Activated CD4-positive, alpha-beta T cell treated with anti-CD3 and anti-CD28 coated beads for 36 hours (primary cell): Measurements from ENCODE around the gene SULF2. TPM values are rescaled to one million over a fixed set of nuclear protein-coding genes. Genes with fewer than 3 reads are reported as not detected.

Experiments used
- ATAC-seq: fragments of 200-7000 bp; cut with Tn5 transposase; one replicate; pipeline ENCODE4 v1.10.0; 2021; ENCODE audit warnings: mild to moderate bottlenecking, moderate library complexity
- CTCF ChIA-PET: fragments of 350-600 bp; sonication (Branson Sonifier 250); formaldehyde crosslinking; loops from one replicate; lab custom pipeline; 2021; ENCODE audit warnings: antibody characterized with exemption; lab: Charles Lee
- POLR2A ChIA-PET: fragments of 350-600 bp; sonication (Branson Sonifier 250); formaldehyde crosslinking; loops from one replicate; lab custom pipeline; 2021; ENCODE audit warnings: antibody characterized with exemption, inconsistent platforms; lab: Charles Lee
- DNase-seq: peaks from one replicate; pipeline ENCODE4 v3.0.0-alpha.2; 2020
- H3K27ac Mint-ChIP-seq: one replicate; pipeline ENCODE4 v1.8.0; 2021; ENCODE audit warnings: mixed read lengths
- H3K27me3 Mint-ChIP-seq: one replicate; pipeline ENCODE4 v1.8.0; 2021; ENCODE audit warnings: mixed read lengths
- H3K36me3 Mint-ChIP-seq: one replicate; pipeline ENCODE4 v1.8.0; 2021; ENCODE audit warnings: low read depth, mixed read lengths
- H3K4me1 Mint-ChIP-seq: one replicate; pipeline ENCODE4 v1.8.0; 2021; ENCODE audit warnings: mixed read lengths
- H3K4me3 Mint-ChIP-seq: one replicate; pipeline ENCODE4 v1.8.0; 2021; ENCODE audit warnings: mild to moderate bottlenecking, moderate library complexity, mixed read lengths
- H3K9me3 Mint-ChIP-seq: one replicate; pipeline ENCODE4 v1.8.0; 2021; ENCODE audit warnings: low read depth, mixed read lengths
- intact Hi-C, 2 experiments: fragments of 100-400 bp; cut with DNase I in 1 of 2; cut with micrococcal nuclease in 1 of 2; formaldehyde crosslinking; loops; one replicate each; pipeline versions ENCODE4 v1.14.2 to v1.15.1; 2022 to 2024; cut with DNase I, micrococcal nuclease
- total RNA-seq, 2 experiments: library from RNA; stranded (reverse); gene quantifications; one replicate each; pipeline ENCODE4 v1.2.3, GENCODE V29; 2021

The SULF2 gene
- total RNA-seq, 2 experiments from 2014 or later: 0.09 TPM; not detected in 1

DNA sequence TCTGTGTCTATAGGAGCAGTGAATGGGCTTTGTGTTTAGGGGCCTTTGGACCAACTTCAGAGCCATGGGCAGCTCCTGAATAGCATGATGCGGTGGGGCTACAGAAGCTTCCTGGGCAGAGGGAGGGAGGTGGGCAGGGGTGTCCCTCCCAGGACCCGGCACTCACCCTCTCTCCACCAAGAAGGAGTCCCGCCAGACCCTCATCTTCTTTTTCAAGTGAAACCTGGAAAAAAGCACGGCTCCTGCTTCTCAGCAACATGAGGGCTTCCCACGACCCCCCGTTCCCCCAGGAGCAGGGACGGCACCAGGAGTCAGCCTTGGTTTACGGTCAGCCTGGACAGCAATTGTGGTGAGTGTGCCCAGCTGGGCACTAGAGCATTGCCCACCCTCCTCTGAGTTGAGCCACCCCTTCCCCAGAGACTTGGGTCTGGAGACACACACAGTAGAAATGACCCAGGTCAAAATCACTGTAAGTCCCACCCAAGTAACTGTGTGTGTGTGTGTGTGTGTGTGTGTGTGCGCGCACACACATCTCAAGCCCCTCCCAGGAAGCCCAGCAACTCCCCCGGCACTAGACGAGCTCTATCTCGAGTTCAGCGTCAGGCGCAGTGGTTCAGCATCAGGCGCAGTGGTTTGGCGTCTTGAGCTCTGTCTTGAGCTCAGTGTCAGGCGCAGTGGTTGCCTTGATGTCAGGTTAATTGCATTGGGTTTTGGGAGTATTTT is 108.2 kb downstream of the SULF2 start:
- H3K4me1 Mint-ChIP-seq: no peaks in the 10 kb centered on the region
- ATAC-seq (no peak), DNase-seq (no peak)
- intact Hi-C loops: loop anchor here (5.0 to 10.0 kb wide), 2 partner anchors 35 to 108 kb away; partner anchors contain the start of gene SULF2 (in 1 of the 2)
- no peaks in the 10 kb centered on the region for H3K36me3 Mint-ChIP-seq
- CTCF ChIA-PET: interaction anchor here (0.6 to 5.8 kb wide), 10 partner anchors 14 to 945 kb away, joined by 3 to 43 read pairs (median 4); no protein-coding TSS in a partner anchor
- no peaks in the 10 kb centered on the region for H3K9me3 Mint-ChIP-seq
- POLR2A ChIA-PET: no interaction called here
- no peaks in the 10 kb centered on the region for H3K27me3 Mint-ChIP-seq
- H3K27ac Mint-ChIP-seq: no peak overlapping the region
- no peak overlapping the region for H3K4me3 Mint-ChIP-seq

- CTCF ChIA-PET: interaction anchor here (0.6 to 5.8 kb wide), 3 partner anchors 224 to 944 kb away, joined by 3 to 43 read pairs (median 3); no protein-coding TSS in a partner anchor
- no peak for DNase-seq
- intact Hi-C loops: loop anchor here (5.0 to 10.0 kb wide), 2 partner anchors 36 to 109 kb away; partner anchors contain the start of gene SULF2 (in 1 of the 2)
These were observed 109.0 kb downstream of the SULF2 start for GRCh38 chr20:47676219-47676721.

DNA sequence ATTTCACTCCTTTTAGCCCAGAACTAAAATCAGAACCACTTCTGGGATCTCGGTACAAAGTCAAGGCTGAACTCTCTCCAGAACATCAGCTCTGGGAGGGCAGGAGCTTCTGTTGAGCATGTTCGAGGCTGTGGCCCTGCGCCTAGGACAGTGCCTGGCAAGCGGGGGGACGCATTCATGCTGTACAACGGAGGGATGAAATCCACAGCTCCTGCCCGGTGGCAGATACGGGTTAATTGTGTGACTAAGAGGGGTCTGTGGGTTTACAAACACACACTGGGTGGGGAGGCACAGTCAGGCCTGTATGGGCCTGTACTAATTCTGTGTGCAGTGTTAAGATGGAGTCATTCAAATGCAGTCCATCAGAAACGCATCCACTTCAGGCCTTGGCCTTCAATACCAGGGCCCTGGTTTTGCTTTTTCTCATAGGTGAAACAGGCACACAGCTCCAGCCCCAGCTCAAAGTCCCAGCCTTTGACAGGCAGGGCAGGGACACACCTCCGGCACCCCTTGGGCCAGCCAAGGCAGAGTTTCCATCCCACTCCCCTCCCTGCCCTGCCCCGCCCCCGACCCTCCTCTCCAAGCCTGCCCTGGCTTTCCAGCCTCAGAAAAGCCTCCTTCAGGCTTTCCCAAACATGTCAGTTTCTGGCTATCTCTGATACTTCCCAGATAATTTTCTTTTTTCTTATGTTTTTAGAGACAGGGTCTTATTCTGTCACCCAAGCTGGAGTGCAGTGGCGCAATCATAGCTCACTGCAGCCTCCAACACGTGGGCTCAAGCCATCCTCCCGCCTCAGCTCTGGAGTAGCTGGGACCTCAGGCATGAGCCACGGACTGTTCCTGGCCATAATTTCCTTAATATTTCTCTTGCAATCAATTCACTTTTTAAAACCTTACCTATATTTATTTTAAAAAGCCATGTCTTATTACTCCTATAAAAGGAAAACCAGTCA is 109.8 kb downstream of the SULF2 start:
- CTCF ChIA-PET: interaction anchor here (0.6 to 5.8 kb wide), 4 partner anchors 11 to 945 kb away, joined by 3 to 43 read pairs (median 4); no protein-coding TSS in a partner anchor
- intact Hi-C loops: loop anchor here (5.0 to 10.0 kb wide), 2 partner anchors 37 to 109 kb away; partner anchors contain the start of gene SULF2 (in 1 of the 2)
- Mint-ChIP-seq H3K9me3 (no peaks in the 10 kb centered on the region), H3K4me3 (no peak overlapping the region), H3K27ac (no peak overlapping the region), H3K36me3 (no peaks in the 10 kb centered on the region), H3K4me1 (no peaks in the 10 kb centered on the region), H3K27me3 (no peaks in the 10 kb centered on the region)
- ATAC-seq (no peak), DNase-seq (no peak)
- POLR2A ChIA-PET: interaction anchor here (0.6 kb wide), 1 partner anchor 50 kb away, joined by 6 read pairs; no protein-coding TSS in a partner anchor

More at GRCh38 chr20:47676219-47676721, 109.0 kb downstream of the SULF2 start:
- Mint-ChIP-seq H3K9me3 (no peaks in the 10 kb centered on the region), H3K36me3 (no peaks in the 10 kb centered on the region), H3K27ac (no peak overlapping the region), H3K4me1 (no peaks in the 10 kb centered on the region), H3K4me3 (no peak overlapping the region), H3K27me3 (no peaks in the 10 kb centered on the region)
- POLR2A ChIA-PET: no interaction called here
- ATAC-seq: no peak

- Mint-ChIP-seq H3K27ac (no peak overlapping the region), H3K4me1 (no peaks in the 10 kb centered on the region), H3K4me3 (no peak overlapping the region), H3K9me3 (no peaks in the 10 kb centered on the region), H3K27me3 (no peaks in the 10 kb centered on the region), H3K36me3 (no peaks in the 10 kb centered on the region)
- DNase-seq (no peak), ATAC-seq (no peak)
- ChIA-PET CTCF (interaction anchor here (0.6 kb wide), 1 partner anchor 943 kb away, joined by 5 read pairs; no protein-coding TSS in a partner anchor), POLR2A (no interaction called here)
- intact Hi-C loops: loop anchor here (5.0 to 10.0 kb wide), 2 partner anchors 38 to 110 kb away; partner anchors contain the start of gene SULF2 (in 1 of the 2)
These were observed 110.6 kb downstream of the SULF2 start for GRCh38 chr20:47674686-47675085.

GRCh38 chr20:47674145-47674544 is 111.1 kb downstream of the SULF2 start:
- H3K9me3 Mint-ChIP-seq: no peaks in the 10 kb centered on the region
- ATAC-seq (no peak), DNase-seq (no peak)
- no peak overlapping the region for H3K27ac Mint-ChIP-seq
- no peaks in the 10 kb centered on the region for H3K4me1 Mint-ChIP-seq
- no peaks in the 10 kb centered on the region for H3K36me3 Mint-ChIP-seq
- no peak overlapping the region for H3K4me3 Mint-ChIP-seq
- no peaks in the 10 kb centered on the region for H3K27me3 Mint-ChIP-seq
- POLR2A ChIA-PET: no interaction called here
- CTCF ChIA-PET: interaction anchor here (0.5 kb wide), 1 partner anchor 861 kb away, joined by 3 read pairs; no protein-coding TSS in a partner anchor
- intact Hi-C loops: loop anchor here in 1 of 2 experiments (10.0 kb wide), 1 partner anchor 111 kb away; the partner anchor contains the start of gene SULF2

DNA sequence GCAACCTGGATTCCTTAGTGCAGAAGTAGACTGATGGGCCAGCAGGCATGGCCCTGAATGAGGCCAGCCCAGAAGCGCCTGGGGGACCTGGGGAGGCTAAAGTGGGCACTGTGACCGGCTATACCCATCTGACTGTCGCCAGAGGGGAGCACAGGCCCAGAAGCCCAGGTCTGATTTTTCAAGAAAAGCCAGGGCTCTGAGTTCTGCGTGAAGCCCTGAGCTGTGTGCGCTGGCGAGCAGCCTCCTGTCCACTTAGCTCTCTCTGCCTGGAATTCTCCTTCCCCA is 111.7 kb downstream of the SULF2 start:
- POLR2A ChIA-PET: interaction anchor here (0.6 kb wide), 1 partner anchor 214 kb away, joined by 6 read pairs; no protein-coding TSS in a partner anchor
- no peak overlapping the region for H3K27ac Mint-ChIP-seq
- no peaks in the 10 kb centered on the region for H3K9me3 Mint-ChIP-seq
- intact Hi-C loops: loop anchor here in 1 of 2 experiments (10.0 kb wide), 1 partner anchor 111 kb away; the partner anchor contains the start of gene SULF2
- no peaks in the 10 kb centered on the region for H3K4me1 Mint-ChIP-seq
- no peaks in the 10 kb centered on the region for H3K36me3 Mint-ChIP-seq
- H3K4me3 Mint-ChIP-seq: no peak overlapping the region
- DNase-seq (no peak), ATAC-seq (no peak)
- H3K27me3 Mint-ChIP-seq: no peaks in the 10 kb centered on the region
- CTCF ChIA-PET: no interaction called here

- CTCF ChIA-PET: interaction anchor here (0.5 to 3.2 kb wide), 2 partner anchors 80 to 947 kb away, joined by 4 to 9 read pairs; no protein-coding TSS in a partner anchor
- ATAC-seq: no peak
- no peaks in the 10 kb centered on the region for H3K36me3 Mint-ChIP-seq
These were observed 112.2 kb downstream of the SULF2 start for GRCh38 chr20:47672886-47673670.

DNA sequence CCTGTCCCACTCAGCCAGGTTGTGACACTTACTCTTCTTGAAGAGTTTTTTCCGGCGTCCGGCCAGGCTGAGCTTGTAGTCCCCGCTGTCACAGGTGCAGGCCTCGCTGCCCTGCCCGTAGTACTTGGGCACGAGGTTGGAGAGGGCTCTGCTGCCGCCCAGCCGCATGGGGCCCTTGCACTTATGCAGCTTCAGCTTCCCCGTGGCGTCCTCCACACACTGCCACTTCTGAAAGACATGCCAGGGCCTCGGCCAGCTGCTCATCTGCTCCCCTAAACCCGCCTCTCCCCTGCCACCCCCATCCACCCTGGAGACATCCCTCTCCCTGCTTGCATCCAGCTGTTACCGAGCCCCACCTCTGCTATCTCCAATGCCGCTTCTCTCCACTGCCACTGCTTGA is 113.1 kb downstream of the SULF2 start:
- H3K4me3 Mint-ChIP-seq: no peak overlapping the region
- DNase-seq (no peak), ATAC-seq (no peak)
- no peaks in the 10 kb centered on the region for H3K4me1 Mint-ChIP-seq
- no peaks in the 10 kb centered on the region for H3K9me3 Mint-ChIP-seq
- H3K36me3 Mint-ChIP-seq: no peaks in the 10 kb centered on the region
- H3K27me3 Mint-ChIP-seq: no peaks in the 10 kb centered on the region
- ChIA-PET POLR2A (no interaction called here), CTCF (interaction anchor here (3.2 kb wide), 1 partner anchor 948 kb away, joined by 9 read pairs; no protein-coding TSS in a partner anchor)
- intact Hi-C loops: loop anchor here in 1 of 2 experiments (10.0 kb wide), 1 partner anchor 113 kb away; the partner anchor contains the start of gene SULF2
- H3K27ac Mint-ChIP-seq: no peak overlapping the region

More at GRCh38 chr20:47672886-47673670, 112.2 kb downstream of the SULF2 start:
- Mint-ChIP-seq H3K4me3 (no peak overlapping the region), H3K27ac (no peak overlapping the region), H3K9me3 (no peaks in the 10 kb centered on the region), H3K4me1 (no peaks in the 10 kb centered on the region), H3K27me3 (no peaks in the 10 kb centered on the region)
- intact Hi-C loops: loop anchor here in 1 of 2 experiments (10.0 kb wide), 1 partner anchor 112 kb away; the partner anchor contains the start of gene SULF2
- POLR2A ChIA-PET: interaction anchor here (0.6 kb wide), 1 partner anchor 213 kb away, joined by 6 read pairs; no protein-coding TSS in a partner anchor
- no peak for DNase-seq

GRCh38 chr20:47670913-47671312 is 114.4 kb downstream of the SULF2 start:
- ChIA-PET POLR2A (interaction anchor here (0.5 kb wide), 1 partner anchor 508 kb away, joined by 3 read pairs; no protein-coding TSS in a partner anchor), CTCF (interaction anchor here (1.6 to 3.2 kb wide), 2 partner anchors 8 to 949 kb away, joined by 4 to 9 read pairs; no protein-coding TSS in a partner anchor)
- no peak for ATAC-seq
- intact Hi-C loops: loop anchor here in 1 of 2 experiments (10.0 kb wide), 1 partner anchor 114 kb away; the partner anchor contains the start of gene SULF2
- Mint-ChIP-seq H3K4me3 (no peak overlapping the region), H3K36me3 (no peaks in the 10 kb centered on the region), H3K27ac (no peak overlapping the region), H3K27me3 (no peaks in the 10 kb centered on the region), H3K9me3 (no peaks in the 10 kb centered on the region), H3K4me1 (no peaks in the 10 kb centered on the region)
- DNase-seq: no peak
